Measurements from ENCODE around the gene ADH5. TPM values are rescaled to one million over a fixed set of nuclear protein-coding genes. Genes with fewer than 3 reads are reported as not detected.
"Not testable (repeated sequence)": the region's sequence is repeated elsewhere in the genome, so short reads cannot be mapped to it uniquely, and the experiment has no call there.

Gene ADH5
- total RNA-seq, 1 experiment from 2014 or later = 64.3 TPM

GRCh38 chr4:99065521-99065920 is 23.1 kb downstream of the ADH5 start:
- H3K36me3 ChIP-seq (ENCODE audit: insufficient read depth, low read length) = peaks cover 22% of the 10 kb centered on the region
- not testable (repeated sequence) for H3K79me2 ChIP-seq (ENCODE audit: low read length); H3K4me2 ChIP-seq (ENCODE audit: low read depth, low read length, poor library complexity, severe bottlenecking); H3K27me3 ChIP-seq (ENCODE audit: low read length); H3K4me3 ChIP-seq (ENCODE audit: low read length); H3K9me2 ChIP-seq (replicated peaks; ENCODE audit: insufficient read depth, low read length); H3K9me3 ChIP-seq (ENCODE audit: low read length); H3K27ac ChIP-seq (ENCODE audit: low read length); DNase-seq; H4K20me1 ChIP-seq (ENCODE audit: insufficient read depth, low read depth, low read length); H3K4me1 ChIP-seq (ENCODE audit: low read length); H2AFZ ChIP-seq (ENCODE audit: low read length); H3K9ac ChIP-seq (ENCODE audit: low read length)

- no peaks in the 10 kb centered on the region for H3K27me3 ChIP-seq (ENCODE audit: low read length)
- no peak overlapping the region for H3K9ac ChIP-seq (ENCODE audit: low read length)
- no peaks in the 10 kb centered on the region for H3K4me1 ChIP-seq (ENCODE audit: low read length)
- peaks cover 36% of the 10 kb centered on the region for H3K36me3 ChIP-seq (ENCODE audit: insufficient read depth, low read length)
- no peak overlapping the region for H2AFZ ChIP-seq (ENCODE audit: low read length)
- no peak overlapping the region for H3K27ac ChIP-seq (ENCODE audit: low read length)
- H3K9me3 ChIP-seq (ENCODE audit: low read length) = no peaks in the 10 kb centered on the region
- no peaks in the 10 kb centered on the region for H3K9me2 ChIP-seq (replicated peaks; ENCODE audit: insufficient read depth, low read length)
- no peak overlapping the region for H3K4me3 ChIP-seq (ENCODE audit: low read length)
- no peak for DNase-seq
- H3K4me2 ChIP-seq (ENCODE audit: low read depth, low read length, poor library complexity, severe bottlenecking) = no peak overlapping the region
- no peaks in the 10 kb centered on the region for H4K20me1 ChIP-seq (ENCODE audit: insufficient read depth, low read depth, low read length)
- peaks cover 8% of the 10 kb centered on the region for H3K79me2 ChIP-seq (ENCODE audit: low read length)
Observed at GRCh38 chr4:99062120-99062519, 26.5 kb downstream of the ADH5 start.

GRCh38 chr4:99061048-99061700 is 27.4 kb downstream of the ADH5 start:
- Histone ChIP-seq H2AFZ (ENCODE audit: low read length) (no peak overlapping the region), H3K4me2 (ENCODE audit: low read depth, low read length, poor library complexity, severe bottlenecking) (no peak overlapping the region), H3K4me1 (ENCODE audit: low read length) (no peaks in the 10 kb centered on the region), H3K9me2 (replicated peaks; ENCODE audit: insufficient read depth, low read length) (no peaks in the 10 kb centered on the region), H3K36me3 (ENCODE audit: insufficient read depth, low read length) (peaks cover 37% of the 10 kb centered on the region), H3K9me3 (ENCODE audit: low read length) (no peaks in the 10 kb centered on the region), H3K4me3 (ENCODE audit: low read length) (no peak overlapping the region), H4K20me1 (ENCODE audit: insufficient read depth, low read depth, low read length) (no peaks in the 10 kb centered on the region), H3K9ac (ENCODE audit: low read length) (no peak overlapping the region), H3K27me3 (ENCODE audit: low read length) (no peaks in the 10 kb centered on the region), H3K27ac (ENCODE audit: low read length) (no peak overlapping the region), H3K79me2 (ENCODE audit: low read length) (peaks cover 14% of the 10 kb centered on the region)
- no peak for DNase-seq

GRCh38 chr4:99059550-99059949 is 29.0 kb downstream of the ADH5 start:
- Histone ChIP-seq H3K4me2 (ENCODE audit: low read depth, low read length, poor library complexity, severe bottlenecking) (no peak overlapping the region), H3K9ac (ENCODE audit: low read length) (no peak overlapping the region), H3K79me2 (ENCODE audit: low read length) (peaks cover 16% of the 10 kb centered on the region), H3K36me3 (ENCODE audit: insufficient read depth, low read length) (peaks cover 31% of the 10 kb centered on the region), H3K9me3 (ENCODE audit: low read length) (no peaks in the 10 kb centered on the region), H2AFZ (ENCODE audit: low read length) (no peak overlapping the region), H3K4me1 (ENCODE audit: low read length) (peaks cover 6% of the 10 kb centered on the region), H4K20me1 (ENCODE audit: insufficient read depth, low read depth, low read length) (no peaks in the 10 kb centered on the region), H3K27ac (ENCODE audit: low read length) (no peak overlapping the region), H3K9me2 (replicated peaks; ENCODE audit: insufficient read depth, low read length) (no peaks in the 10 kb centered on the region), H3K27me3 (ENCODE audit: low read length) (no peaks in the 10 kb centered on the region), H3K4me3 (ENCODE audit: low read length) (no peak overlapping the region)
- DNase-seq = no peak

GRCh38 chr4:99058228-99058627 is 30.4 kb downstream of the ADH5 start:
- DNase-seq = no peak
- peaks cover 29% of the 10 kb centered on the region; the same call in 1 of the 2 replicates for H3K36me3 ChIP-seq (ENCODE audit: insufficient read depth, low read length)
- H3K27me3 ChIP-seq (ENCODE audit: low read length) = no peaks in the 10 kb centered on the region
- H3K79me2 ChIP-seq (ENCODE audit: low read length) = peaks cover 21% of the 10 kb centered on the region
- no peak overlapping the region for H3K9ac ChIP-seq (ENCODE audit: low read length)
- no peak overlapping the region for H3K27ac ChIP-seq (ENCODE audit: low read length)
- no peak overlapping the region for H3K4me2 ChIP-seq (ENCODE audit: low read depth, low read length, poor library complexity, severe bottlenecking)
- H3K9me2 ChIP-seq (replicated peaks; ENCODE audit: insufficient read depth, low read length) = no peaks in the 10 kb centered on the region
- H2AFZ ChIP-seq (ENCODE audit: low read length) = no peak overlapping the region
- no peaks in the 10 kb centered on the region for H3K9me3 ChIP-seq (ENCODE audit: low read length)
- H3K4me1 ChIP-seq (ENCODE audit: low read length) = peaks cover 6% of the 10 kb centered on the region
- no peaks in the 10 kb centered on the region for H4K20me1 ChIP-seq (ENCODE audit: insufficient read depth, low read depth, low read length)
- H3K4me3 ChIP-seq (ENCODE audit: low read length) = no peak overlapping the region

GRCh38 chr4:99054428-99054994 is 34.1 kb downstream of the ADH5 start:
- H3K9me3 ChIP-seq (ENCODE audit: low read length) = no peaks in the 10 kb centered on the region
- no peaks in the 10 kb centered on the region for H3K9me2 ChIP-seq (replicated peaks; ENCODE audit: insufficient read depth, low read length)
- no peak overlapping the region for H3K4me3 ChIP-seq (ENCODE audit: low read length)
- H3K79me2 ChIP-seq (ENCODE audit: low read length) = peaks cover 35% of the 10 kb centered on the region
- no peak overlapping the region for H3K4me2 ChIP-seq (ENCODE audit: low read depth, low read length, poor library complexity, severe bottlenecking)
- peaks cover 22% of the 10 kb centered on the region for H3K4me1 ChIP-seq (ENCODE audit: low read length)
- H4K20me1 ChIP-seq (ENCODE audit: insufficient read depth, low read depth, low read length) = no peaks in the 10 kb centered on the region
- H3K27me3 ChIP-seq (ENCODE audit: low read length) = no peaks in the 10 kb centered on the region
- DNase-seq = no peak
- H3K9ac ChIP-seq (ENCODE audit: low read length) = no peak overlapping the region
- H2AFZ ChIP-seq (ENCODE audit: low read length) = no peak overlapping the region
- H3K27ac ChIP-seq (ENCODE audit: low read length) = no peak overlapping the region
- peaks cover 40% of the 10 kb centered on the region for H3K36me3 ChIP-seq (ENCODE audit: insufficient read depth, low read length)

- no peaks in the 10 kb centered on the region for H3K9me2 ChIP-seq (replicated peaks; ENCODE audit: insufficient read depth, low read length)
- no peaks in the 10 kb centered on the region for H4K20me1 ChIP-seq (ENCODE audit: insufficient read depth, low read depth, low read length)
- H3K9me3 ChIP-seq (ENCODE audit: low read length) = no peaks in the 10 kb centered on the region
- H3K36me3 ChIP-seq (ENCODE audit: insufficient read depth, low read length) = peaks cover 45% of the 10 kb centered on the region
- DNase-seq = no peak
- H3K4me1 ChIP-seq (ENCODE audit: low read length) = peaks cover 22% of the 10 kb centered on the region
- no peak overlapping the region for H3K4me2 ChIP-seq (ENCODE audit: low read depth, low read length, poor library complexity, severe bottlenecking)
- H3K27ac ChIP-seq (ENCODE audit: low read length) = no peak overlapping the region
- H3K4me3 ChIP-seq (ENCODE audit: low read length) = no peak overlapping the region
- no peak overlapping the region for H2AFZ ChIP-seq (ENCODE audit: low read length)
- no peaks in the 10 kb centered on the region for H3K27me3 ChIP-seq (ENCODE audit: low read length)
- H3K79me2 ChIP-seq (ENCODE audit: low read length) = peaks cover 46% of the 10 kb centered on the region
- no peak overlapping the region for H3K9ac ChIP-seq (ENCODE audit: low read length)
Observed at GRCh38 chr4:99052902-99053301, 35.7 kb downstream of the ADH5 start.

GRCh38 chr4:99047710-99048109 is 40.9 kb downstream of the ADH5 start:
- no peak overlapping the region for H3K27ac ChIP-seq (ENCODE audit: low read length)
- H3K9ac ChIP-seq (ENCODE audit: low read length) = no peak overlapping the region
- no peaks in the 10 kb centered on the region for H3K9me3 ChIP-seq (ENCODE audit: low read length)
- no peak overlapping the region for H2AFZ ChIP-seq (ENCODE audit: low read length)
- H3K4me3 ChIP-seq (ENCODE audit: low read length) = no peak overlapping the region
- peaks cover 60% of the 10 kb centered on the region for H3K36me3 ChIP-seq (ENCODE audit: insufficient read depth, low read length)
- no peaks in the 10 kb centered on the region for H4K20me1 ChIP-seq (ENCODE audit: insufficient read depth, low read depth, low read length)
- no peak overlapping the region for H3K4me2 ChIP-seq (ENCODE audit: low read depth, low read length, poor library complexity, severe bottlenecking)
- DNase-seq = no peak
- no peaks in the 10 kb centered on the region for H3K9me2 ChIP-seq (replicated peaks; ENCODE audit: insufficient read depth, low read length)
- H3K27me3 ChIP-seq (ENCODE audit: low read length) = no peaks in the 10 kb centered on the region
- H3K79me2 ChIP-seq (ENCODE audit: low read length) = peaks cover 68% of the 10 kb centered on the region
- peaks cover 16% of the 10 kb centered on the region for H3K4me1 ChIP-seq (ENCODE audit: low read length)

Measured in Karpas-422 (cell line).